Activated T-helper 2 cell treated with anti-CD3 and anti-CD28 coated beads, Interferon-gamma antibody, Interleukin-2, Interleukin-4, amounts not matched to agents 10 μg/mL and 5 μg/mL and 100 μg/mL, durations not matched to agents 14 hours and 24 hours and 36 hours (primary cell): ENCODE measurements around the gene RASGRF1. TPM values are rescaled to one million over a fixed set of nuclear protein-coding genes. Genes with fewer than 3 reads are reported as not detected.
A peak's percentile ranks its signal among the peaks of the same experiment; 100 is the strongest.

Experiments used
- DNase-seq: peaks from one replicate; pipeline ENCODE4 v3.0.0; 2021; ENCODE audit warnings: low spot score
- H3K27ac Mint-ChIP-seq: one replicate; pipeline ENCODE4 v1.8.0; 2021; ENCODE audit warnings: mixed read lengths
- H3K27me3 Mint-ChIP-seq: one replicate; pipeline ENCODE4 v1.8.0; 2021; ENCODE audit warnings: low read depth, mixed read lengths
- H3K36me3 Mint-ChIP-seq: one replicate; pipeline ENCODE4 v1.8.0; 2021; ENCODE audit warnings: low read depth, mixed read lengths
- H3K4me1 Mint-ChIP-seq: one replicate; pipeline ENCODE4 v1.8.0; 2021; ENCODE audit warnings: low read depth, mixed read lengths
- H3K4me3 Mint-ChIP-seq: one replicate; pipeline ENCODE4 v1.8.0; 2021; ENCODE audit warnings: low read depth, mild to moderate bottlenecking, moderate library complexity, mixed read lengths
- H3K9me3 Mint-ChIP-seq: one replicate; pipeline ENCODE4 v1.8.0; 2021; ENCODE audit warnings: mixed read lengths
- intact Hi-C: fragments of 100-400 bp; cut with micrococcal nuclease; formaldehyde crosslinking; loops from one replicate; pipeline ENCODE4 v1.15.1; 2023
- total RNA-seq: library from RNA; stranded (reverse); gene quantifications from 2 replicates; pipeline ENCODE4 v1.2.3, GENCODE V29; 2022

The RASGRF1 gene
- total RNA-seq, 1 donor from 2014 or later = not detected

DNA sequence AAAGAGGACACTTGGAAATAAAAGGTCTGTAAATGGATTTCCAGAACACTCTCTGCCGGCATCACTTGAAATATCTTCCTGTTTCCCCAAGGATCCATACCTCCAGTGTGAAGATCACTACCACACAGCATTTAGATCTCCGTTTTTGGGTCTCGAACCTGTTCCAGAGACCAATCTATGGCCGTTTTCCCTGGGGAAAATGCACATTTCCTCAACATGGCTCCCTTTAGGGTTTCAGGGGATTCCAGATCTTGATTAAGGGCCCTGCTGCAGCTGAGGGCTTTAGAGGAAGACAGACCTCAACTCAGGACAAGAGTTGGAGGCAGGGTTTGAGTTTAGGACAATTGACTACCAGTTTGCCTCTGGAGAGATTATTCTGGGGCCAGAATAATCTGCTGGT lies 147.8 kb downstream of the RASGRF1 start:
- H3K4me3 Mint-ChIP-seq = no peak overlapping the region
- H3K4me1 Mint-ChIP-seq = peaks cover 17% of the 10 kb centered on the region
- H3K27me3 Mint-ChIP-seq = peaks cover 26% of the 10 kb centered on the region
- H3K9me3 Mint-ChIP-seq = no peaks in the 10 kb centered on the region
- no peak for DNase-seq
- no peak overlapping the region for H3K27ac Mint-ChIP-seq
- intact Hi-C loops = no loop called here
- H3K36me3 Mint-ChIP-seq = peaks cover 18% of the 10 kb centered on the region

DNA sequence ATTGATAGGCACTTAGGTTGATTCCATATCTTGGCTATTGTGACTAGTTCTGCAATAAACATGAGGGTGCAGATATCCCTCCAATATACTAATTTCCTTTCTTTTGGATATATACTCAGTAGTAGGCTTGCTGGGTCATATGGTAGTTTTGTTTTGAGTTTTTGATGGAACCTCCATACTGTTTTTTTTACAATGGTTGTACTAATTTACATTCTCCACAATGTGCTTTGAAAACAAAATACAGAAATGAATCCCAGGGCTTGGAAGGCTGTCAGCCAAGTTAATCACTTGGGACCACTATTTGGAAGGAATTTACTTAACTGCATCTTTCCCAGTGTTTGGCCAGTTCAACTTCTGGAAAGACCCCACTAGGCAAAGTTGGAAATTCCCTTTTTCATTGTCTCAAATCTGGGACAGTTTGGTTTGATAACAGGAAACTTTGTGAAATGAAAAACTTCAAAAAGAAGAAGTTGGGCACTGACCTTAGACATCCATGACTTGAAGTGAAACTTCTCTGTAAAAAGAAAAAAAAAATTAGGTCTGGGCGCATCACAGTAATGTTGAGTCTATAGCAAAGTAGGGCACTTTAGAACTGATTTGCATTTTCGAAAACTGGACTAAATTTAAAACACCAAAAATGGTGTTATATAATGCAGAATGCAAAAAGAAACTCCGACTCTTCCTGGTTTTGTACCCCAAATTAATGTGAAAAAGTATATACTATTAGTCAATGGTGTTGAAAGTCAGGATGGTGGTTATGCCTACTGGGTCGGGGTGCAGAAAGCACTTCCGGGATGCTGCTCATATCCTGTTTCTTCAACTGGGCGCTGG lies 151.7 kb downstream of the RASGRF1 start:
- peaks cover 9% of the 10 kb centered on the region for H3K27me3 Mint-ChIP-seq
- intact Hi-C loops = loop anchor here (5.0 kb wide), 1 partner anchor 67 kb away; the partner anchor contains the start of gene MORF4L1
- no peak for DNase-seq
- peaks cover 28% of the 10 kb centered on the region for H3K36me3 Mint-ChIP-seq
- H3K27ac Mint-ChIP-seq = peak overlapping the region; percentile 75
- peak overlapping the region; percentile 35 for H3K4me3 Mint-ChIP-seq
- H3K9me3 Mint-ChIP-seq = no peaks in the 10 kb centered on the region
- peaks cover 24% of the 10 kb centered on the region for H3K4me1 Mint-ChIP-seq

DNA sequence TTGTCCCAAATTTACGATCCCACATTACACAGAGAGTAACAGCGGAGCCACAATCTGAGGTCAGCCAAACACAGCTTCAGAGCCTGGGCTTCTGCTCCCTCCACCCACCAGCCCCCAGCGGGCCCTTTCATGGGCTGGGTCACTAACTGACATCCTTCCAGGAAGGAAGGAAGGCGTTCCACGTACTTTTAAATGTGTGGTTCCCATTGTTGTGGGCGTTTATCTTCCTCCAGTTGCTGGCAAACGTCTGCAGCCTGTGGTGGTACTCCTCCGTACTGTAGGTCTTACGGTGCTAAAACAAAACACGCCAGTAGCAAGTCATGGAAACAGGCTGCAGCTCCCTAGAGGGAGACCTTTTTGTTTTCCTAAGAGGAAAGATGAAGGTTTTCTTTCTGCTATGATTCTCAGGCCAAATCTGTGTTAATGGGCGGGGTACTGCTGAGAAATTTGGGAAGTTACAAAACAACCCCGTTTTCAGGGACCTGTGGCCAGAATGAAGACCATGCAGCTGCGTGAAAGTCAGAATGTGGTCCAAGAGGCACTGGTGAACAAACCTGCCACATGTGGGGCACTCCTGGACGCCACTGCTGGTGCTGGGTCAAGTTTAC lies 153.3 kb downstream of the RASGRF1 start:
- DNase-seq = no peak
- intact Hi-C loops = loop anchor here (5.0 kb wide), 1 partner anchor 65 kb away; the partner anchor contains the start of gene MORF4L1
- Mint-ChIP-seq H3K27me3 (no peaks in the 10 kb centered on the region), H3K4me3 (peak overlapping the region; percentile 56), H3K36me3 (peaks cover 27% of the 10 kb centered on the region), H3K4me1 (peaks cover 24% of the 10 kb centered on the region), H3K9me3 (no peaks in the 10 kb centered on the region), H3K27ac (peak overlapping the region; percentile 67)

DNA sequence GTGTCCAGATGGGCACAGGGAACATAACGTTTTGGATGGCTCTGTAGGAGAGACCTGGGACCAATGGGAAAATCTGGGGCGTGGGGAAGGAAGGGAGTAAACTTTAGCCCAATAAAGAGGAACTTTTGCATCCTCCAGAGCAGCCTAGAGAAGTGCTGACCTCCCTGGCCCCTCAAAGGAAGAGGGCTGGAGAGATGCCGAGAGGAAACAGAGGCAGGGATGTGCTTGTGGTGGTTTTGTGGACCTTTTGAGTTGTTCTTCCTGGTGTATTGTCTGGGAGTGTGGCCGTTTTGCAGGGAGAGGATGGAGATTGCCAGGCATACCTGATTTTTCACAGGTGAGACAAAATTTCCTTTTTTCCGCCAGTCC lies 155.9 kb downstream of the RASGRF1 start:
- H3K27ac Mint-ChIP-seq = peak overlapping the region; percentile 14
- peaks cover 27% of the 10 kb centered on the region for H3K36me3 Mint-ChIP-seq

DNA sequence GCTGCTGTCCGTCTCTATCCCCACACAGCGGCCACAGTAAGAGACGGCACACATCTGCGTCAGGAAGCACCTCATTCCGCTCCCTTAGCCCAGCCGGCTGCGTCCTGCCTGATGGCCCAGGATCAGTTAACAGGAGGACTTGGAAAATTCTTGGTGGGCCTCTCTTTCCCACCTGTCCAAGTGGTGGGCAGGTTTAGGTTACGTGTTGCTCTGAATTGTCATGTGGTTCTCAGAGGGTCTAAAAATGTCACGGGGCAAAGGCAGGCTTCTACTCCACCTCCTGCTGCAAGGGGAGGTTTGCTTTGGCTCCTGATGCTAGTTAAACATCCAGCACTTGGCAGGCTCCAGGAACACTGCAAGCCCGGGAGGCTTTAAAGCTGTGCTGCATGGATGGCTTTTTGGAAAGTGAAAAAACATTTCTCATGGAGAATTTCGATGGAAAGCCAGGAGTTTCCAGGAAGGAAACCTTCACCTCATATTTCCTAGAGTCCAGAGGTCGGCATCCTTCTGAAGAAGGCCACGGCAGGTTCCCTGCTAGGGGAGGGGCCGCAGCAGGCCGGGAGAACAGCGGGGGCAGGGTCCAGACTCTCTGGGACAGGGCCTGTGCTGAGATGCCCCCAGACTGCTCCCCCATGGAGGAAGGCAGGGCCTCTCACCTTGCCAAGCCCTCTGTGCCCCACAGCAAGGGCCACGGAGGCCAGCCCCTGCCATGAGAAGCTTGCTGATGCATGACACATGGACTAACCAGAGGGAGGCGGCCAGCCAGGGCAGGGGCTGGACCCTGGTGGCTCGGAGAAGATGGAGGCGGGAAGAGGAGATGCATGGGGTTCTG lies 156.5 kb downstream of the RASGRF1 start:
- Mint-ChIP-seq H3K9me3 (no peaks in the 10 kb centered on the region), H3K27ac (peak overlapping the region; percentile 14), H3K4me1 (peaks cover 24% of the 10 kb centered on the region), H3K27me3 (no peaks in the 10 kb centered on the region), H3K36me3 (peaks cover 24% of the 10 kb centered on the region), H3K4me3 (no peak overlapping the region)
- no peak for DNase-seq
- intact Hi-C loops = no loop called here

More for the DNA sequence above, 155.9 kb downstream of the RASGRF1 start:
- Mint-ChIP-seq H3K9me3 (no peaks in the 10 kb centered on the region), H3K27me3 (no peaks in the 10 kb centered on the region), H3K4me3 (no peak overlapping the region), H3K4me1 (peaks cover 28% of the 10 kb centered on the region)
- no peak for DNase-seq
- intact Hi-C loops = loop anchor here (5.0 kb wide), 1 partner anchor 62 kb away; the partner anchor contains the start of gene MORF4L1

DNA sequence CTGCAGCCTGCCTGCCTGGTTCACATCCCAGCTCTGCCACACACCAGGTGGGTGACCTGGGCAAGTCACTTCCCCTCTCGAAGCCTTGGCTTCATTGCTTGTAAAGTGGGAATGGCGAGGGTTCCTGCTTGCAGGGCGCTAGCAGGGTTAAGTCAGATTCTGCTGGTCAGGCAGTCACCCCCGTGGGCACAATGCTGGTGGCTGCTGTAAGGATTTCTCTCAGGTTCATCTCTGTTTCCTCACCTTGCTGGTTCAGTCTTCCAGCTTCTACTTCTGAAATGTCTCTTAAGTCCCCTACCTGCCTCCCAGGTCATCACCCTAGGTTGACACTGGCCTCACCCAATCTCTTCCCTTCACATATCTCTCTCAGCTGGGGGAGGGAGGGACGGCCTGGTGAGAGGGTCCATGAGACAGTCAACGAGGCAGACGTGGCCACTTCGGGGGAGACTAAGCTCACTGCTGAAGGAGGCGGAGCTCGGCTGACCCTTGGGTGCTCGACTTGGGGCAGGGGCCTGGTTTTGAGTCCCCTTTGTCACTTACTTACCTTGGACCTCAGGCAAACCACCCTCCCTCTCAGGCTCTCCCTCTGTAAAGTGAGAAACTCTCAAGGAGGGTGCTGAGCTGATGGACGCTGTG lies 157.3 kb downstream of the RASGRF1 start:
- H3K9me3 Mint-ChIP-seq = no peaks in the 10 kb centered on the region
- H3K27ac Mint-ChIP-seq = no peak overlapping the region
- peaks cover 19% of the 10 kb centered on the region for H3K36me3 Mint-ChIP-seq
- H3K4me1 Mint-ChIP-seq = peaks cover 16% of the 10 kb centered on the region
- H3K27me3 Mint-ChIP-seq = no peaks in the 10 kb centered on the region
- H3K4me3 Mint-ChIP-seq = no peak overlapping the region
- DNase-seq = no peak
- intact Hi-C loops = no loop called here

DNA sequence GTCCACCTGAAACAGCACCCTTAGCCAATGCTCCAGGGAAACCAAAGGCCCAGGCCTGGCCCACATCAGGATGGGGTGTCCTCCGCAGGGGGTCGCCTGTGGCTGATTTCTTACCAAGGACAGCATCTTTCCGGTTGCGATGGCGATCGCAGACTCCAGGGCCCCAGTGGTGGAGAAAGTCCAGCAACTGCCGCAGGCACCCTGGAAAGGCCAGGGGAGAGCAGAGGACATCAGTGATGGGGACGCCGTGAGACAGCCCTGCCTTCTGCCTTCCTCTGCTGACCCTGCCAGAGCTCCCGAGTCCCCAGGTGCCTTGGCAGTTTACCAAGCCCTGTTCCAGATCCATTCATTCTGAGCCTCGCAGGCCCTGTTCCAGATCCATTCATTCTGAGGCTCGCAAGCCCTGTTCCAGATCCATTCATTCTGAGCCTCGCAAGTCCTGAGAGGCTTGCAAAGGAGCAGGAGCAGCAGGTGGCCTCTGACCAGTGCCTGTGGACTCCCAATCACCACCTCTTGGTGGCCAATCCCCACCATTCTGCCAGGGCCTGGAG lies 158.2 kb downstream of the RASGRF1 start:
- intact Hi-C loops = no loop called here
- no peak for DNase-seq
- Mint-ChIP-seq H3K9me3 (no peaks in the 10 kb centered on the region), H3K27ac (no peak overlapping the region), H3K4me3 (no peak overlapping the region), H3K4me1 (peaks cover 11% of the 10 kb centered on the region), H3K27me3 (no peaks in the 10 kb centered on the region), H3K36me3 (peaks cover 23% of the 10 kb centered on the region)

DNA sequence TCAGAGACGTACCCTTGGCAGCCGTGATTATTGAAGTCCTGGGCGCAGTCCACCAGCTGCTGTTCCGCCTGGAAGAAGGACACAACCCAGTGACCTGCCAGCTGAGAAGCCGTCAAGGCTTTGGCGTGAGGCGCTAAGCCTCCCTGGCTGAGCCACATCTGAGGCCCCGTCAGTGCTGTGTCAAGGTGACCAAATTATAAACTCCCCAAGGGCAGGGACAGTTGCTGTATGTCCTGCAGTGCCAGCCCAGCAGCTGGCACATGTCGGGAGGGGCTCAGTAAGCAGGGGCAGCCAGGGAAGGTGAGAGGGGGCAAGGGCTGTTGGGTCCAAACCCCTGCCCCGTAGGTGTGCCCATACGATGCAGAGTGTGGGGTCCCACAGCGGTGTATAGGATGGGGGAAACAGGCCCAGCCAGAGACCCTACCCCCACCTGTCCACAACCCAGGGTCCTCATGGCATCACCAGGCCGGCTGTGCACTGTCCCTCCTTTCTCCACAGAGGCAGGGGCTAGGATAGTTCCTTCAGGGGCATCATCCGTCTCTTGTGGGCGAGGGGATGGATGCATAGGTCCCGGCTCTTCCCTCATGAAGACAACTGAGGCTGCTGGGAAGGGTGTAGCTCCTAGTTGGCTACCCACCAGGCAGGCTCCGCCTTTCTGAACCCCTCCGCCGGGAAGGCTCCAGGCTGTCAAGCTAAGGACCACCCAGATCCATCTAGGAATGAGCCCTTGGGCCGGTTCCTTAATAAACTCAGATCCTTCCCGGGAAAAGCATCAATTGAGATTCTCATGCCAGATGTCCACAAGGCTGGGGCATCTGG lies 158.9 kb downstream of the RASGRF1 start:
- H3K4me3 Mint-ChIP-seq = no peak overlapping the region
- no peaks in the 10 kb centered on the region for H3K9me3 Mint-ChIP-seq
- peaks cover 6% of the 10 kb centered on the region for H3K4me1 Mint-ChIP-seq
- peaks cover 28% of the 10 kb centered on the region for H3K36me3 Mint-ChIP-seq
- no peaks in the 10 kb centered on the region for H3K27me3 Mint-ChIP-seq
- no peak for DNase-seq
- intact Hi-C loops = no loop called here
- no peak overlapping the region for H3K27ac Mint-ChIP-seq

DNA sequence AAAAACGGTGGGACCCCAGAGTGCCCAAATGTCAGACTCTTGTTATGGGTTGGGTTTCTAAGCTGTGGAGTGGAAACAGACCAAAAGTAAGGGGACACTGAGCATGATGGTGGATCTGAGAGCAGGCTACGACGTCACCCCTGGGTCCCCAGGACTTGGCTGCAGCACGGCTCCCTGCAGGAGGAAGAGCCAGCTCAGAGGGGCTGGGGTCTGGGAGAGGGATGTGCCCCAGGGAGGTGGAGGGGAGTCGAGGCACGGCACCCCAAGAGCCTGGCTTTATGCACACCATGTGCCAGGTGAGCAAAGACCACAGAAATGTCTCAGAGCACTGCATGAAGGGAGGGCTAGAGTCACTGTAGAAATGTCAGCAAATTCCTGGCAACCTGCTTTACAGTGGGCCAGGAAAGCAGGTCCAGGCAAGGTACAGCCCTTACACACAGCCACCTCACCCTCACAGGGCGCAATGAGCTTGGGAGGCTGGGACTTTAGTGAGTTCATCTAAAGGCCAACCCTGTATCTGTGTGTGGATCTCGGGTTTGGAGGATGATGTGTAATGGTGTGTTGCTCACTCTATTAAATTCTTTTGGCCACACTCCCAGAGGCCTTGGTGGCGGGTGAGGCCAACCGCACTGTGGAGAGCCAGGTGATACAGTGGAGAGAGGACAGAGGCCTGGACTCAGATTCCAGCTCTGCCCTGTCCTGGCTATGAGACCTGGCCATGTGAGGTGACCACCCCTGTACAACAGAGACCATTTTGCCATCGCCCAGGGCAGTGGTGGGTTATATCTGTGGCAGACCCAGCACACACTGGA lies 159.8 kb downstream of the RASGRF1 start:
- no peaks in the 10 kb centered on the region for H3K27me3 Mint-ChIP-seq
- peaks cover 28% of the 10 kb centered on the region for H3K36me3 Mint-ChIP-seq
- no peak overlapping the region for H3K27ac Mint-ChIP-seq
- intact Hi-C loops = no loop called here
- no peak overlapping the region for H3K4me3 Mint-ChIP-seq
- DNase-seq = no peak
- no peaks in the 10 kb centered on the region for H3K9me3 Mint-ChIP-seq
- peaks cover 6% of the 10 kb centered on the region for H3K4me1 Mint-ChIP-seq

DNA sequence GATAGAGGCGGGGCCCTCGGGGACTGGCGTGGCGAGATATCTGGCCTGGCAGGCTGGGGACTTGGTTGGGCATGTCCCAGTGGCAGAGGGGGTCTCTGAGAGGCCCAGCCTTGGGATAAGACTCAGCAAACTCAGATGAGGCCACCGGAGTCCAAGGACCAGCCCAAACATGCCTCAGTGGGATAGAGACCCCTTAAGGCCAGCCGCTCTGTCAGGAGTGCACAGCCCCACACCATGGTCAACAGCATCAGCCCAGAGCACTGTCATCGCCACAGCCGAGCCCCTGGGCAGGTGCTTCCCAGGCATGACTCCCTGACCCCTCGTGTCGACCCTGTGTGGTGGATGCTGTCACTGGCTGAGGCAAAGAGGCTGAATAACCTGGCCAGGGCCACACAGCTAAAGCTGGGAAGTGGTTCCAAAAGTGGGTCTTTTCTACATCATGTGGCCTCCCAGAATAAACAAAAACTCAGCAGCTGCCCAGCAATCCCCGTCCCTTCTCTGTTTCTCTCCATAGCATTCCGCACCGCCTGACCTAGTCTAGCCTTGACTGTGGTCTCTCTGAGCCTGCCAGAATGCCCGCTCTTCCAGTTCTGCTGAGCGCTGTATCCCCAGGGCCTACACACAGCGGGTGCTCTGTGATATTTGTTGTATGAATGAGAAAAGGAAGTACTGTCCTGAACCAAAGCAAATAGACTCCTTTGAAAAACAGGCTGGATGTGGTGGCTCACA lies 160.9 kb downstream of the RASGRF1 start:
- H3K36me3 Mint-ChIP-seq = peaks cover 26% of the 10 kb centered on the region
- H3K27me3 Mint-ChIP-seq = no peaks in the 10 kb centered on the region
- no peaks in the 10 kb centered on the region for H3K9me3 Mint-ChIP-seq
- no peak for DNase-seq
- intact Hi-C loops = no loop called here
- no peak overlapping the region for H3K4me3 Mint-ChIP-seq
- no peak overlapping the region for H3K27ac Mint-ChIP-seq
- peaks cover 6% of the 10 kb centered on the region for H3K4me1 Mint-ChIP-seq
